NB4 (cell line): Measurements from ENCODE around the gene TCF12.

ENCODE experiments used
- DNase-seq: peaks from one replicate; pipeline ENCODE4 v3.0.0; 2010; ENCODE audit warnings: low read depth
- H3K4me3 ChIP-seq: one replicate; pipeline ENCODE4 v1.5.1; 2011; ENCODE audit warnings: mild to moderate bottlenecking, low read depth, low read length, moderate library complexity
- CTCF ChIP-seq: IDR thresholded peaks from one replicate; pipeline ENCODE4 v1.5.1; 2012; ENCODE audit warnings: low read depth, low read length
- MYC ChIP-seq: IDR thresholded peaks from 2 replicates; pipeline ENCODE4 v1.6.1; 2011; ENCODE audit warnings: low read depth, low read length
- POLR2A ChIP-seq: IDR thresholded peaks from 2 replicates; pipeline ENCODE4 v1.6.1; 2011; ENCODE audit warnings: mild to moderate bottlenecking; ENCODE audit not compliant: insufficient read length; ENCODE audit errors: extremely low read depth
- TF ChIP-seq, protein P1 (sequence below): IDR thresholded peaks from 2 replicates; pipeline ENCODE4 v1.6.1; 2011; ENCODE audit warnings: low read depth, low read length

TCF12 gene

DNA sequence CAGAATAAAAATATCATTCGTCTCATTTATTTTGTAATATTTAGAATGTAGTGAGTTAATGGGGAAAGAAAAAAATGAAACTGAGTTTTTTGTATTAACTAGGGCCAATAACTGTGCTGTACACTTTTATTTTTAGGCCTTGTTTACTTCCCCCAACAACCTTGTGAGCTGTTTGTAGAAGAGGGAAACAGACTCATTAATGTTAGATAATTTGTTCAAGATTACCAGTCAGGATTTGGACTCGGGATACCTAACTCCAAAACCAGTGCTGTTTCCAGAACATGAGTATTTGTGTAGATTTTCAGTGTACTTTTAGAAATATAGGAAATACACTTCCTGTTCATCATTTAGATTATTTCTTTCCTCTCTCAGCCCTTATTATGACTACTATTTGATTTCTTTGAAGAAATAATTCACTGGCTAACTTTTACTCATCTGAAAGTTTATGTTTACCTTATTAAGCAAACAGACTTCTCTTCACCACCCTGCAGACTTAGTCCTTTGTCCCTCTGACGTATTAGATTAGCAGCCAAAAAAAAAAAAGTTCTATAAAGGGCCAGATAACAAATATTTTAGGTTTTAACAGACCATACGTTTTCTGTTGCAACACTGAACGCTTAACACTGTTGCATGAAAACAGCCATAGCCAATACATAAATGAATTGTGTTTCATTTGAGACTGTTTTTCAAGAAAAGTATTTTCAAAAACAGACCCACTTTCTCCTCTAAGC lies 265.3 kb downstream of the TCF12 start:
- no peak for TF ChIP-seq CTCF
- TF ChIP-seq, protein P1, sequence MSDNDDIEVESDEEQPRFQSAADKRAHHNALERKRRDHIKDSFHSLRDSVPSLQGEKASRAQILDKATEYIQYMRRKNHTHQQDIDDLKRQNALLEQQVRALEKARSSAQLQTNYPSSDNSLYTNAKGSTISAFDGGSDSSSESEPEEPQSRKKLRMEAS: no peak
- no peak for TF ChIP-seq POLR2A
- TF ChIP-seq MYC: no peak
- DNase-seq: no peak
- no peak overlapping the region for H3K4me3 ChIP-seq

- no peak overlapping the region for H3K4me3 ChIP-seq
- no peak for DNase-seq
- TF ChIP-seq POLR2A: no peak
- TF ChIP-seq MYC: no peak
- TF ChIP-seq CTCF: no peak
- TF ChIP-seq, protein P1: no peak
Measured at GRCh38 chr15:57184502-57184901, 266.1 kb downstream of the TCF12 start.

GRCh38 chr15:57185507-57186074 lies 267.1 kb downstream of the TCF12 start:
- no peak for DNase-seq
- no peak overlapping the region for H3K4me3 ChIP-seq
- TF ChIP-seq MYC (no peak), POLR2A (no peak)
- TF ChIP-seq, protein P1: no peak

DNA sequence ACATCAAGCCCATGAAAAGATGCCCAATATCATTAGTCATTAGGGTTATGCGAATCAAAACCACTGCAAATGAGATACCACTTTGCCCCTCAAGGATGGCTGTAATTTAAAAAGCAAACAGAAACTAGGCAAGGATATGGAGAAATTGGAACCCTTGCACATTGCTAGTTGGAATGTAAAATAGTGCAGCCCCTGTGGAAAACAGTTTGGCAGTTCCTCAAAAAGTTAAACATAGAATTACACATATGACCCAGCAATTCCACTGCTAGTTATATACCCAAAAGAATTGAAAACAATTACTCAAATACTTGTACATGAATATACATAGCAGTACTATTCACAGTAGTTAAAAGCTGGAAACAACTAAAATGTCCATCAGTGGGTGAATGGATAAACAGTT lies 271.0 kb downstream of the TCF12 start:
- no peak overlapping the region for H3K4me3 ChIP-seq
- DNase-seq: no peak
- TF ChIP-seq POLR2A (no peak), MYC (no peak), CTCF (no peak)
- TF ChIP-seq, protein P1: no peak

GRCh38 chr15:57190208-57190607 lies 271.8 kb downstream of the TCF12 start:
- TF ChIP-seq CTCF (no peak), MYC (no peak)
- TF ChIP-seq, protein P1: no peak
- no peak for DNase-seq

DNA sequence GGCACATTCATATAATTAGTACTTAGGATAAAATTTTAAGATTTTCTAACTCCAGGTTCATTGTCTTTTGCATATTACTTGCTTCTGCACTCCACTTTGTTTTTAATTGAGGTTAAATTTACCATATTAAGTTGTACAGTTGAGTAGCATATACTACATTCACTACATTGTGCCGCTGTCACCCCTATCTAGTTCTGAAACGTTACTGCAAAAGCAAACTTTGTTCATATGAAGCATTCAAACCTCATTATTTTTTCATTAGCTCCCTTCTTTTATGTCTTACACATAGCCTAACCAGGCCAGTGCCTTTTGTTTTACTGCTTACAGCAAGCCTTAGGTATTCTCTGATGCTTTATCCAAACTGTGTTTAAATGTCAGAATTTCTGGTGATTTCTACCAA lies 274.7 kb downstream of the TCF12 start:
- TF ChIP-seq CTCF: no peak
- TF ChIP-seq, protein P1: no peak
- no peak for TF ChIP-seq POLR2A
- TF ChIP-seq MYC: no peak
- no peak overlapping the region for H3K4me3 ChIP-seq
- no peak for DNase-seq

More at GRCh38 chr15:57190208-57190607, 271.8 kb downstream of the TCF12 start:
- H3K4me3 ChIP-seq: no peak overlapping the region
